IPS DF 4.7 (cell line): ENCODE measurements around the gene LY6G5B.

Source experiments
- DNase-seq: peaks from one replicate; pipeline ENCODE4 v3.0.0-alpha.2; 2013; ENCODE audit warnings: low spot score; ENCODE audit errors: extremely low read depth

Gene LY6G5B

GRCh38 chr6:31669676-31670075, at the start of gene LY6G5B:
TSS of gene LY6G5B (plus strand) at chr6:31669976. CDS start at chr6:31670951, 975 bp downstream.
- DNase-seq = no peak

GRCh38 chr6:31620586-31621319, 49.0 kb upstream of the LY6G5B start, which contains the start of gene PRRC2A:
TSS of gene PRRC2A (plus strand) at chr6:31620715. CDS start at chr6:31622790, 2,075 bp downstream.
- DNase-seq = no peak

- no peak for DNase-seq
These were observed 48.3 kb upstream of the LY6G5B start for GRCh38 chr6:31621320-31621939.

GRCh38 chr6:31621991-31622390, 47.8 kb upstream of the LY6G5B start:
- DNase-seq = no peak

GRCh38 chr6:31622684-31623091, 47.1 kb upstream of the LY6G5B start:
- DNase-seq = no peak

GRCh38 chr6:31624070-31624469, 45.7 kb upstream of the LY6G5B start:
- no peak for DNase-seq

- no peak for DNase-seq
These were observed 42.8 kb upstream of the LY6G5B start for GRCh38 chr6:31626952-31627351.

- DNase-seq = no peak
These were observed 42.0 kb upstream of the LY6G5B start for GRCh38 chr6:31627690-31628287.

- no peak for DNase-seq
These were observed 40.8 kb upstream of the LY6G5B start for GRCh38 chr6:31629014-31629413.

GRCh38 chr6:31630177-31630934, 39.4 kb upstream of the LY6G5B start:
- no peak for DNase-seq

- DNase-seq = no peak
These were observed 38.6 kb upstream of the LY6G5B start for GRCh38 chr6:31631209-31631608.

GRCh38 chr6:31631681-31632278, 38.0 kb upstream of the LY6G5B start:
- DNase-seq = no peak

- no peak for DNase-seq
These were observed 37.4 kb upstream of the LY6G5B start for GRCh38 chr6:31632279-31632946.

- no peak for DNase-seq
These were observed 36.3 kb upstream of the LY6G5B start for GRCh38 chr6:31633447-31633846.

- DNase-seq = no peak
These were observed 35.6 kb upstream of the LY6G5B start for GRCh38 chr6:31634131-31634530.

- no peak for DNase-seq
These were observed 34.7 kb upstream of the LY6G5B start for GRCh38 chr6:31634969-31635575.

- no peak for DNase-seq
These were observed 32.8 kb upstream of the LY6G5B start for GRCh38 chr6:31636698-31637596.

- no peak for DNase-seq
These were observed 30.7 kb upstream of the LY6G5B start for GRCh38 chr6:31639043-31639442.

GRCh38 chr6:31639449-31639861, 30.3 kb upstream of the LY6G5B start:
- no peak for DNase-seq
